ENCODE data around the gene ATP6V1G3.
"Not testable (repeated sequence)": the region's sequence is repeated elsewhere in the genome, so short reads cannot be mapped to it uniquely, and the experiment has no call there.

ATP6V1G3 gene

DNA sequence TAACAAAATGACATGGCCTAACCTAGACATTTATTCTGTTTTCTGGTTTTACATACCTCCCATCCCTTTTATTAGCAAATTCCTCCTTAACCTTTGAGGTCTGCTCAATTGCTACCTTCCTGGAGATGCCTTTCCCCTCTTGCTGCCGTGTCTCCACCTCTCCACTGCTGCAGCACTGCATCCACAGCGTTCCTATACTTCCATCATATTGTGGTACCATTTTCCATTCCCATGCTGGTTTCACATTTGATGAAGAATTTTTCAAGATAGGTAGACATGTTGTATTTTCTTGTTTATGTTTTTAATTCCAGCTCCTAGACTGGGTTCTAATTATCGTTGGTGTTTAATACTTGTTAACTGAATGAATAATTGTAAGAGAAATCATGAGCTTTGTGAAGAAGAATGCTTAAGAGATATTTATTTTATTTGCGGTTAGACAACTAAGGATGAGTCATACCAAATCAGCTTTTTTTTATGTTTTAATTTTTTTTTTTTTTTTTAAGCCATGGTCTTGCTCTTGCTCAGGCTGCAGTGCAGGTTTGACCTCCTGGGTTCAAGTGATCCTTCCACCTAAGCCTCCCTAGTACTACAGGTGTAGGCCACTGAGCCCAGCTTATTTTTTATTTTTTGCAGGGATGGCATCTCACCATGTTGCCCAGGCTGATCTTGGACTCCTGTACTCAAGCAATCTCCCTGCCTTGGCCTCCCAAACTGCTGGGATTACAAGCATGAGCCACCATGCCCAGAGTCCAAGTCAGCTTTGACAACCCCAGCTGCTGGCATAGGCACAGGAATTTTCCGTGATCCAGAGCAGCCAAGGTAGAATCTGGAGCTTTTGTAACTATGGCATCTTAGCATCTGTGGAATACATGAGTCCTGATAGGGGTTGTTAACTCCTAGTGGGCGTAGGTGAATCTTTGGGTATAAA lies 44.0 kb downstream of the ATP6V1G3 start:
- DNase-seq: no peak

DNA sequence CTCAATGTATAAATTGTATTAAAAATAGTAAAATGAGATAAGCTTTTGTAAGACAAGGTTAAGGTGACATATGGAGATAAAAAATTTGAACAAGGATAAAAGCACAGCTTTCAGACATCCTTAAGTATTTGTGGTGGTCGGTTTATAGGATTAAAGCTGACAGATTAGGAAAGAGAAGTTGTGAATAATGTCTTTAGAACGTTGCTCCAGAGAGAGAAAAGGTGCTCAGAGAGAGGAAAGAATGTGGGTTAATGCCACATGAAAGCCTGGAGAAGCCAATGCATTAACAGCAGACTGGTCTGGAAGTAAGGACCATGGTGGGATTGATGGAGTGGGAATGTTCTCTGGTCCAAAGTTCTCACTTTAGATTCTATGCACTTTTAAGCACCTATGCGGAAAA lies 44.8 kb downstream of the ATP6V1G3 start:
- DNase-seq: no peak

DNA sequence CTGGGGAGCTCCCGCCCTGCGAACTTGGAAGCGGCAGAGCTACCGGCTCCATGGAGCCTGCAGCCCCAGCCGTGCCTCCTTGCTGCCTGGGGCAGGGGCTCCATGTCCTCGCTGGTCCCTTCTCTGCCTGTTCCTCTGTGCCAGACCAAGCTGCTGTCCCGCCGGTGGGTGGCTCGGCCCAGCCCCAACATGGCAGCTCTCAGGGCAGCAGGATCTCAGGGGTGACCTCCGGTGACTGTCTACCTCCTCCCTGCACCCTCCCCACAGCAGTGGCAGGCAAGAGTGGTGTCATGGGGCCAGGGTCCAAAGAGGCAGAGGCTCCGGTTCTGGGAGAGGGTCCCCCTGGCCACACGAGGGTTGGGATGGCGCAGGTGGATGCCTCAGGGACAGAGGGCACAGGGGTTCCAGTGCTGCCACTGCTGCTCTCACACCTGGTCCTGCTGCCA lies 45.8 kb downstream of the ATP6V1G3 start:
- no peak for DNase-seq

DNA sequence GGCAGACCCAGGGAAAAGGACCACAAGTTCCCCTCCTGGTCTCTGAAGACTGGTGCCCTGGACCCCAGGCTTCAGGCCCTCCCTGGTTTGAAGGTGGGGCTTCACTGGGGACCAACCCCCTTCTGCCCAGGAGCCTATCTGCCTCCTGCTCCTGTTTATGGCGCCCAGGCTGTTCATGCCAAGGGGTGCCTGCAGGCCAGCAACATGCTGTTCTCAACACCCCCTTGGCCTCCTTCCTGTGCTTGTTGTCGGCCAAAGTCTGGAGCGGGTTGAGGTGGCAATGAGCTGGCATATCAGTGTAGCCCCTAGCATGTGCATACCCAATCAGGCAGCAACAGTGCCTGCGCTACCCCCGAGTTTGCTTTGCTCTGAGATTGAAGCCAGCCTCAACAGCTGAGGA lies 46.3 kb downstream of the ATP6V1G3 start:
- DNase-seq: no peak

DNA sequence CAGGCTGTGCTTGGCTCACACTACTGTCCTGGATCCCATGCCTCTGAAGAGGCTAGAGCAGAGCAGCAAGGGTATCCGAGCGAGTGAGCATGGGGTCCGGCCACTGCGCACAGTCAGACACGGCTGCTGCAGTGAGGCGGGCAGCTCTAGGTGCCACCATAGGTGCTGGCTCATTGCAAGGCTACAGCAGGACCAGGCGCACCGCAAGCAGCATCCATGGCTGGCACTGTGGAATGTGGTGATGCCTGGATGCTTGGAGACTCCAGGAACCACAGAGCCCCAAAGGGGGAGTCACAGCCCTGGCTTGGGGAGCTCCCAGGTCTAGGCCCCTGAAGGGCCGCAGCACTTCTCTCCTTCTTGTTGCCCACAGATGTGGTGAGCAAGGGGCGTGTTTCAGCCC lies 47.2 kb downstream of the ATP6V1G3 start:
- DNase-seq: no peak

DNA sequence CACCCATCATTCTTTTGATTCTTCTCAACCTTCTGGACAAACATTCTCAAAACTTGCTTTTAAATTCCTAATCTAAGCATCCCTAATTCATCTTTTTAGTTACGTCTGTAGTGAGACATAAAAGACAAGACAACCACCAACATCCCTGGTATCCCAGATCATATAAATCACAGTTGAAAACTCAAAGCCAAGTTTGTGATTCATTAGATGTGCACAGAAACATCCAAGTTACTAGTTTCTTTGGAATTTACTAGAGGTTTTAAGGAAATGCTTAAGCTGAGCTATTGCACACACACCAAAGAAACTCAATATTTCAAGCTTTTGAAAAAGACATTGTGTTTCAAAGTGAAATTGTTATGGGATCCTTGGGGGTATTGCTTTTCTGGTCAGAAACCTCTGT lies 47.6 kb downstream of the ATP6V1G3 start:
- no peak for DNase-seq

DNA sequence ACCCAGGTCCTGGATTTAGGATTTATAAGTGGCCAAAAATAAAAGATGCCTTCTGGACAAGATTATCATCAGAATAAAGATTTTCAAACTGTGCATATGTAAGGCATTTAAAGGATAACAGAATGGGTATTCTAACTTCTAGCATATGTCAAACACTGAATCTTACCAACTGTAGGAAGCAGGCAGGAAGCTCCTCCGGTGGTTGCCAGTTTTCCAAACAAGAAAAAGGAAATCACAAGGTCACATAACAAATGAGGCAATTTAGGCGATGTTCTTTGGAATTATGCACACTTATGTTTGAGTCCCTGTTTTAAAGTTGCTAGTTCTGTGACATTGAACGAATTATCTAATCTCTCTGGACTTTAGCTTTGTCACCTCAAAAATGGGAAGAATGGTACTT lies 48.9 kb downstream of the ATP6V1G3 start:
- DNase-seq: no peak

DNA sequence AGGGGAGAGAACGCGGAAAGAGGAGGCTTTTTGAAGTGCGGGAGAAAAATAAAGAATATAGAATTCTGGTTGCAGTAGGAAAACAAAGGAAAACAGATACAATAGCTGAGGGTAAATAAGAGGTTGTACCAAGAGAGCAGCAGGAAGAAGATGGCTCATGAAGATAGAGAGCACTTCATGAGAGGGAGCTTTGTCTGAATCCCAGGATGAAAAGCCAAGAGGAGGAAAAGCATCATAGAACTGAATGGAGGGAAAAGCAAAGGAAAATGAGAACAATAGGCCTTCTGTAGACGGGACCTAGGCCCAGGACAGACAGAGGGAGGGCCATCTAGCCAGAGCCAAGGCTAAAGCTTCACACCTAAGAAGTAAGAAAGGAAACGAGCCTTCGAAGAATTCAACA lies 49.5 kb downstream of the ATP6V1G3 start:
- no peak for DNase-seq

DNA sequence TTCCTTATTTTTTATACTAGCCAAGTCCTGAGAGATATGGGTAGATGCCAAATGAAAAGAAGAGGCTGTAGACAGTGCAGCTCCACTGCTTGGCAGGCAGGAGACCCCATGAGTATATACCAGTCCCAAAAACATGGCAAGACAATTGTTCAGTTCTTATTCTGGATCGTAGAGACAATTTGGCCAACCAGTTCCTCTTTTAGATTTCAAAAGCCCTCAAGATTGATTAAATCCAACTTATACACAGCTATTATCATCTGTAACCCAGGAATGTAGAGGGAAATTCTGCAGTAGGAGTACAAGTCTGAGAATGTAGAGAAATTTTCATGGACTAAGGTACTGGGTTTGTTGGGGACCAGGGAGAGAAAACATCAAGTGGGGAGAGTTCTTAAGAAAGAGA lies 50.3 kb downstream of the ATP6V1G3 start:
- DNase-seq: no peak

DNA sequence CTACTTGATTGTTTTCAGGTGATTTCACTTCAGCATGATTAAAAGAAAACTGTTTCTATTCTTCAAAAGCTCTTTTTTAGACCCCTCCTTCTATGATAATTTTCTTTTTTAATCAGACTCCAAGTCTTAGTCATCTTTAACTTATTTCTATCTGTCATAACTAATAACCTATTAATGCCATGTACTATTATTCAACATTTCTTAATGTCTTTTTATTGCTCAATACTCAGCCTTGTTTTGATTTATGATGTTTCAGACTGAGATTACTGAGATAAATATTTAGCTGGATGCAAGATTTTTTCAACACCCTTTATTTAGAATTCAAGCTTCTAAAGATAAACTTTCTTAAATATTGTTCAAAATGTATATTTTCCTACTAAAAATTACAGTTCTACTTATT lies 53.6 kb downstream of the ATP6V1G3 start:
- no peak for DNase-seq

DNA sequence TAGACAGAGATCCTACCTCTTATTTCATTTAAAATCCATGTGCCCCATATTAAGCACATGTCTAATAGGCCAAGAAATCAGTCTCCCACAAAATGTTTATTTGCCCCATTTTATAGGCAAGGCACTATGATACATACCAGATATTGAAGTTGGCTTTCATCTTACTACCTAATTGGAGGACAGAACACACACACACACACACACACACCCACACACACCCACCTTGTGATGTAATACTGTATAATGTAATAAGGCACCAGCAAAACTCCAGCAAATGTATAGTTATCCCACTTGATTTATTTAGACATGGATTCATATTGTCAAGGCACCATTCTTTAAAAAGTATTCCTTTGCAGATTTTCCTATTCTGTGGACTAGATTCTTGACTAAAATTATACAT lies 56.8 kb downstream of the ATP6V1G3 start:
- DNase-seq: no peak

DNA sequence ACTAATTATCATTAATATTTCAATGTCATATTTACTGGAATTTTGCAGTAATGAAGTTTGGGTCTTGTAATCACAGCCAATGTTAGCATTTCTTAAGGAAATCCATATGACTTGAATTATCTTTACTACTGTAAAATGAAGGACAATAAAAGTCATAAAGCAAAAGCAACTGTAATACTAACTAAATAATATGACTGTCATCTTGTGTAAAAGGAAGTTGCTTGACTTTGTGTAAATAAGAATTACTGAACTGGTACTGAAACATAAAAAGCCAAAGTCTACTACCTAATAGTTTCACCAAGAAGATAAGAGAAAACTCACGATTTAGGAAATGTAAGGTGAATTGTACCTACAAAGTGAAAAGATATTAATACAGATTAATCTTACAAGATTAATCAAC lies 57.5 kb downstream of the ATP6V1G3 start:
- no peak for DNase-seq

DNA sequence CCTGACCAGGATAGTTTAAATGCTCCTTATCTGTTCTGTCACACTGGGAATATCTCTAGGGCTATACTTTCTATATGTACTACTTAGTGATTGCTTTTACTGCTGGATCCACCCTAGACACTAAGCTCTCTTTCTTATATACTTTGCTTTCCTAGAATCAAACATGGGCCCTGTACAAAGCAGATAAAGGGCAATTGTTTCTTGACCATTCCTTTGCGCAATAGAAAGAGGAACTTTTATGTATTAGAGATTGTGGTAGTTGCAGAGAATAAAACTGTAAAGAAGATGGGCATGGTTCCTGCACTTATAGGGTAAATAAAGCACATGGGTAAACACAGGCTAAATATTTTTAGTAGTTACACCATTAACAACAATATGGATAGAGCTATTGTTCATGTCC lies 58.8 kb downstream of the ATP6V1G3 start:
- no peak for DNase-seq

DNA sequence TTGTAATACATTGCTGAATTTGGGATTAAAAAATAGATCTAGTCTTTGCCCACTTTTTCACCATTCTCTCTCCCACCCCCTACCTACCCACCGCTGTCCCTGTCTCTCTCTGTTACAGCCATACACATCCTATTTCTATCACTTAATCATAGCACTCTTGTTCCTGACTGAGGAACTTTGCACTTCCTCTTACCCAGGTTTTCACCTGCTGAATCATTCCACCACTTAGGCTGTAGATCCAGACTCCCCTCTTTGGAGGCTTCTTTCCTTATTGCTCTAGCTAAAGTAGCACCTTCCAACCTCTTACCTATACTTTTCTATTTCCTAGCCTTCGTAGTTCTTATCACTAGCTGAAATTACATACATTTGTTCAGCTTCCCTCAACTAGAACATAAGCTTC lies 59.6 kb downstream of the ATP6V1G3 start:
- DNase-seq: no peak

DNA sequence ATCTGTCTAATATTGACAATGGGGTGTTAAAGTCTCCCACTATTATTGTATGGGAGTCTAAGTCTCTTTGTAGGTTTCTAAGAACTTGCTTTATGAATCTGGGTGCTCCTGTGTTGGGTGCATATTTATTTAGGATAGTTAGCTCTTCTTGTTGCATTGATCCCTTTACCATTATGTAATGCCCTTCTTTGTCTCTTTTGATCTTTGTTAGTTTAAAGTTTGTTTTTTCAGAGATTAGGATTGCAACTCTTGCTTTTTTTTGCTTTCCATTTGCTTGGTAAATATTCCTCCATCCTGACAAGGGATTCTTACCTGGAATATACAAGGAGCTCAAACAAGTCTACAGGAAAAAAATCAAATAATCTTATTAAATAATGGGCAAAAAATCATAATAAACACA lies 63.1 kb downstream of the ATP6V1G3 start:
- DNase-seq: not testable (repeated sequence)
